Astrocyte of the cerebellum (primary cell): ENCODE data around the gene GLI1.
A peak's percentile ranks its signal among the peaks of the same experiment; 100 is the strongest.
"Not testable (repeated sequence)": the region's sequence is repeated elsewhere in the genome, so short reads cannot be mapped to it uniquely, and the experiment has no call there.

Experiments
- DNase-seq: peaks from one replicate; pipeline ENCODE4 v3.0.0-alpha.2; 2011; ENCODE audit warnings: low read depth
- H3K4me3 ChIP-seq: 2 replicates; pipeline ENCODE4 v1.5.1; 2011; ENCODE audit warnings: mild to moderate bottlenecking, low read depth, low read length, moderate library complexity
- CTCF ChIP-seq: IDR thresholded peaks from 2 replicates; pipeline ENCODE4 v1.5.1; 2012; ENCODE audit warnings: low read length, low read depth, moderate library complexity, mild to moderate bottlenecking; ENCODE audit errors: missing control alignments
- in situ Hi-C: cut with HindIII; loops from 2 replicates; pipeline ENCODE4 v1.10.0; 2017; ENCODE audit warnings: low sequenced_read_pairs

Gene GLI1

DNA sequence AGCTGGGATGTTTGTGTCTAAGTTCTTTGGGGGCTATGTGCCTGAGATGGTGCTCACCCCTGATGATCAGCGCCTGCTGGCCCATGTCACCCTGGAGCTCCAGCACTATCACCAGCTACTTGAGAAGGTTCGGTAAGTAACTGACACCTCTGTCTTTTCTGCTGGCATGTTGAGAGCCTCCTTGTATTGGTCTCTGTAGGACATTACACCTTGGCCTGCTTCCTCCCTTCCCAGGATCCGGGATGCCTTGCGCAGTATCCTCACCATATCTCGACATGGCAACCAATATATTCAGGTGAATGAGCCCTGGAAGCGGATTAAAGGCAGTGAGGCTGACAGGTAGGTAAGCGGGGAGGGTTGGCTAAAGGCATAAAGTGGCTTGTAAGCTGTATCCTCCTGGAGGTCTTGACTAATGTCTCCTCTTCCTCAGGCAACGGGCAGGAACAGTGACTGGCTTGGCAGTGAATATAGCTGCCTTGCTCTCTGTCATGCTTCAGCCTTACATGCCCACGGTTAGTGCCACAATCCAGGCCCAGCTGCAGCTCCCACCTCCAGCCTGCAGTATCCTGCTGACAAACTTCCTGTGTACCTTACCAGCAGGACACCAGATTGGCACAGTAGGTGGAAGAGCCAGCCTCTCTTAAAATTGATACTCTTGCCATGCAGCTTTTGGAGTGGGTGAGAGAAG, 55.3 kb downstream of the GLI1 start:
- DNase-seq, result no peak
- no peak overlapping the region for H3K4me3 ChIP-seq
- no peak for TF ChIP-seq CTCF
- in situ Hi-C loops, result no loop called here

DNA sequence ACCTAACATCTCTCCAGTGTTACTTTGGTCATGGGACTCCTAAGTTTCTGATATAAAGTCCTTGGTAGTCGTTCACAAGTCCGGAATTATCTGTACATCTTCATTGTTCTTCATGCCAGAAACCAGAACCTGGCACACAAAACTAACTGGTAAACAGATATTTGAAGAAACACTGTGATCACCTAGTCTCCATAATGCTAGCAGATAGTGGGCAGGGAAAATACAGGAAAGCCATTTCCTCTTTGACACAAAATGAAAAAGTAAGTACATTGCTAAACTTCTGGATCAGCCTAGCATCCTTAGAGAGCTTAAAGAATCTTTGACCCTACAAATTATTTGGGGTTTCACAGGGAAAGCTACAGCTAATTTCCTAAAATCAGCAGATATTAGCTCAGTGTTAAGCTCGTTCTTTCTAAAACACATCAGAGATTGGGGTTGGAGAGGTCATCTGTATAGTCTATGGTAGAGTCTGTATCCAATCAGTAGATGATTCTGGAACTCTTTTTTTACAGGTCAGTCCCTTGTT, 55.9 kb downstream of the GLI1 start:
- no peak overlapping the region for H3K4me3 ChIP-seq
- DNase-seq, result no peak
- TF ChIP-seq CTCF, result no peak
- in situ Hi-C loops, result no loop called here

DNA sequence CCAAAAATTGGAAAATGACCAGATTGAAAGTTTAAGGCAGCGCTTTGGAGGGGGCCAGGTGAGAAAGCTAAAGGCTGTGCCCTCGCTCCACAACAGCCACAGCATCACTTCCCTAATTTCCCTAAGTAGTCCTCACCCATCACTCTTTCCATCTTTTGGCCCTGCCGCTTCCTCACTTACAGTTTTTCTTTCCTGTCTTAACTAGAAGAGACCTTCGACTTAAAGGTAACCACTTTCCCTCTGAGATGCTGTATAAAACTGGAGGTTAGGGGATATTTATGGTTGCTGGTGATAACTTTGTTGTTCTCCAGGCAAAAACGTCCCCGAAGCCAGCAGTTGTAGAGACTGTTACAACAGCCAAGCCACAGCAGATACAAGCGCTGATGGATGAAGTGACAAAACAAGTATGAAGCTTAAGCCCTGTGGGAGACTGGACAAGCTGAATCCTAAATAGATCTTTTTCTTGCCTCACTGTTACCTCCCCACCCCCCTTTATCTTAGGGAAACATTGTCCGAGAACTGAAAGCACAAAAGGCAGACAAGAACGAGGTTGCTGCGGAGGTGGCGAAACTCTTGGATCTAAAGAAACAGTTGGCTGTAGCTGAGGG, 56.5 kb downstream of the GLI1 start:
- H3K4me3 ChIP-seq, result no peak overlapping the region
- no peak for TF ChIP-seq CTCF
- no peak for DNase-seq
- in situ Hi-C loops, result no loop called here

DNA sequence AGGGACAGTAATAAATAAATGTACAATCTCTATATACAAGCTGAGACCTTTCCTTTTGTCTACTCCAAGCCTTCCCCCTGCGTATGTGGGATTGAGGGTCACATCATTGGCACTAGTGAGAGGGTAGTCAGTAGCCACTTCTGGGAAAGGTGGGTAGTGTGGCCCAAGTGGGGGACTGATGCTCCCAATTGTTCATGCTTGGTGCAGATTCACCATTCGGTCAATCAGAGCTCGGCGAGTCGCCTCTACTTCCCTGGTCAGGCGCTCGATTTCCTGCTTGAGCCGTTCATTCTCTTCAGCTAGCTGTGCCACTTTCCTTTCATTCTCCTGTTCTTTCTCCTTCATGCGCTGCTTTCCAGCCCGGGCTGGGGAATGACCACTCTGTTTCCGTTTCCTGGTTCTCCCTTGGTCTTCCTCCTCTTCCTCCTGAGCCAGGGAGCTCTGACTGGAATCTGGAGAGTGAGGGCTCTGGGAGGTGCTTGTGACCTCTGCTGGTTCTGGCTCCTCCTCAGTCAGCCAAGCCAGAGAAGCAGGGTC, 57.1 kb downstream of the GLI1 start:
- TF ChIP-seq CTCF, result no peak
- DNase-seq, result no peak
- in situ Hi-C loops, result no loop called here
- no peak overlapping the region for H3K4me3 ChIP-seq

GRCh38 chr12:57517187-57517586, 57.6 kb downstream of the GLI1 start:
- in situ Hi-C loops, result no loop called here
- no peak for DNase-seq
- TF ChIP-seq CTCF, result no peak
- H3K4me3 ChIP-seq, result no peak overlapping the region

- DNase-seq, in situ Hi-C loops: not testable (repeated sequence)
- H3K4me3 ChIP-seq, result peak overlapping the region; percentile 88
Observed at GRCh38 chr12:57517718-57518117, 58.1 kb downstream of the GLI1 start.

DNA sequence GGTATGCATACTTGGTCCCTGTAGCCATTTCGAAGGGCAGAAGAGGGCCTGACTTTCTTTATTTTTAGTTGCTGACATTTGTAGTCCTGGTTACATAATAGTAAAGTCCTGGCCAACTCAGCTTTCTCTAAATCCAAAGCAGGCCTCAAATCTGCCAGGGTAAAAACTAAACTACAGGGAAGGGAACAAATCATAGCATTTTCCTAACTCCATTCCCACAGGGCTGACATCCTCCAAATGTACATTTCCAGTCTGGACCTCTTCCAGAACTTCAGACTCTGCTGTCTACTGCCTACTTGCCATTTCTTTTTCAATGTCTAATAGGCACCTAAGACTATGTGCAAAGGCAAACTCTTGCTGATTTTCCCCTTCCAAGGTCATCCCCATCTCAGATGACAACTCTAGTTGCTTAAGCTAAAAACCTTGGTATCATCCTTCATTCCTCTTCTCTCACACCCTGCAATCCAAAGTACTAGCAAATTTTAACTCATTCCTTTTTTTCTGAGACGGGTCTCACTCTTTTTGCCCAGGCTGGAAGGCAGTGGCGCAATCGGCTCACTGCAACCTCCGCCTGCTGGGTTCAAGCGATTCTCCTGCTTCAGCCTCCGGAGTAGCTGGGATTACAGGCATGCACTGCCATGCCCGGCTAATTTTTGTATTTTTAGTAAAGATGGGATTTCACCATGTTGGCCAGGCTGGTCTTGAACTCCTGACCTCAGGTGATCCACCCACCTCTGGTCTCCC, 58.8 kb downstream of the GLI1 start:
- H3K4me3 ChIP-seq, result peak overlapping the region; percentile 88
- no peak for TF ChIP-seq CTCF
- in situ Hi-C loops, result no loop called here
- DNase-seq, result no peak
